Endothelial cell (in vitro differentiated cells): ENCODE measurements around the gene COX10. TPM values are rescaled to one million over a fixed set of nuclear protein-coding genes. Genes with fewer than 3 reads are reported as not detected.

Experiments used
- DNase-seq: peaks from one replicate; pipeline ENCODE4 v3.0.0; 2021; ENCODE audit warnings: low spot score
- H3K27ac Mint-ChIP-seq: one replicate; pipeline ENCODE4 v1.8.0; 2021; ENCODE audit warnings: mixed read lengths, inconsistent platforms; ENCODE audit not compliant: unreplicated experiment
- H3K27me3 Mint-ChIP-seq: one replicate; pipeline ENCODE4 v1.8.0; 2021; ENCODE audit warnings: mild to moderate bottlenecking, moderate library complexity, mixed read lengths, inconsistent platforms; ENCODE audit not compliant: unreplicated experiment
- H3K36me3 Mint-ChIP-seq: one replicate; pipeline ENCODE4 v1.8.0; 2021; ENCODE audit warnings: mild to moderate bottlenecking, low read depth, mixed read lengths, inconsistent platforms; ENCODE audit not compliant: unreplicated experiment
- H3K4me1 Mint-ChIP-seq: one replicate; pipeline ENCODE4 v1.8.0; 2021; ENCODE audit warnings: mild to moderate bottlenecking, mixed read lengths, inconsistent platforms; ENCODE audit not compliant: unreplicated experiment
- H3K4me3 Mint-ChIP-seq: one replicate; pipeline ENCODE4 v1.8.0; 2021; ENCODE audit warnings: mild to moderate bottlenecking, mixed read lengths, inconsistent platforms; ENCODE audit not compliant: unreplicated experiment
- H3K9me3 Mint-ChIP-seq: one replicate; pipeline ENCODE4 v1.8.0; 2021; ENCODE audit warnings: mixed read lengths, inconsistent platforms; ENCODE audit not compliant: unreplicated experiment
- total RNA-seq: library from RNA; stranded (reverse); fragmentation: NEBNext Ultra II Directional; extraction: Animal tissue kit (Norgen Biotek cat#: 25700); gene quantifications from one replicate; pipeline ENCODE4 v1.2.1, GENCODE V29; 2021; ENCODE audit not compliant: unreplicated experiment
- TF ChIP-seq, protein P1 (sequence below): fragments of 200-600 bp; sonication (generic); IDR thresholded peaks from one replicate; pipeline ENCODE4 v1.5.0; 2021; ENCODE audit warnings: antibody characterized with exemption; ENCODE audit not compliant: unreplicated experiment

Gene COX10
- total RNA-seq, 1 donor from 2014 or later: 12.5 TPM

DNA sequence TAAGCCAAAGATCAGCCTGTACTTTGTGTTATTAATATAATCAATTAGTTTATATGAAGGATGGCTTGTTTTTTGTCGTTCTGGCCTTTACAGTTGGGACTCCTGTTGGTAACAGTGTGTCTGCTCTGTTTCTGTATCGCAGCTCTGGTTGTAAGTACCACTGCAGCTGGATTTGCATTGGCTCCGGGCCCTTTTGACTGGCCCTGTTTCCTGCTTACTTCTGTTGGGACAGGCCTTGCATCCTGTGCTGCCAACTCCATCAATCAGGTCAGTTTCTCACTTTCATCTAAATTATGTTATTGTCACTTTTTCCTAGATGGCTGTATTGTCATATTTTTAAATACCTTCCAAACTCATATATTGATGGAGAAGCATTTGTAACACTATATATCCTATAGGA is 32.7 kb downstream of the COX10 start:
- Mint-ChIP-seq H3K27ac (no peak overlapping the region), H3K36me3 (no peaks in the 10 kb centered on the region)
- TF ChIP-seq, protein P1, sequence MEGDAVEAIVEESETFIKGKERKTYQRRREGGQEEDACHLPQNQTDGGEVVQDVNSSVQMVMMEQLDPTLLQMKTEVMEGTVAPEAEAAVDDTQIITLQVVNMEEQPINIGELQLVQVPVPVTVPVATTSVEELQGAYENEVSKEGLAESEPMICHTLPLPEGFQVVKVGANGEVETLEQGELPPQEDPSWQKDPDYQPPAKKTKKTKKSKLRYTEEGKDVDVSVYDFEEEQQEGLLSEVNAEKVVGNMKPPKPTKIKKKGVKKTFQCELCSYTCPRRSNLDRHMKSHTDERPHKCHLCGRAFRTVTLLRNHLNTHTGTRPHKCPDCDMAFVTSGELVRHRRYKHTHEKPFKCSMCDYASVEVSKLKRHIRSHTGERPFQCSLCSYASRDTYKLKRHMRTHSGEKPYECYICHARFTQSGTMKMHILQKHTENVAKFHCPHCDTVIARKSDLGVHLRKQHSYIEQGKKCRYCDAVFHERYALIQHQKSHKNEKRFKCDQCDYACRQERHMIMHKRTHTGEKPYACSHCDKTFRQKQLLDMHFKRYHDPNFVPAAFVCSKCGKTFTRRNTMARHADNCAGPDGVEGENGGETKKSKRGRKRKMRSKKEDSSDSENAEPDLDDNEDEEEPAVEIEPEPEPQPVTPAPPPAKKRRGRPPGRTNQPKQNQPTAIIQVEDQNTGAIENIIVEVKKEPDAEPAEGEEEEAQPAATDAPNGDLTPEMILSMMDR: no peak

DNA sequence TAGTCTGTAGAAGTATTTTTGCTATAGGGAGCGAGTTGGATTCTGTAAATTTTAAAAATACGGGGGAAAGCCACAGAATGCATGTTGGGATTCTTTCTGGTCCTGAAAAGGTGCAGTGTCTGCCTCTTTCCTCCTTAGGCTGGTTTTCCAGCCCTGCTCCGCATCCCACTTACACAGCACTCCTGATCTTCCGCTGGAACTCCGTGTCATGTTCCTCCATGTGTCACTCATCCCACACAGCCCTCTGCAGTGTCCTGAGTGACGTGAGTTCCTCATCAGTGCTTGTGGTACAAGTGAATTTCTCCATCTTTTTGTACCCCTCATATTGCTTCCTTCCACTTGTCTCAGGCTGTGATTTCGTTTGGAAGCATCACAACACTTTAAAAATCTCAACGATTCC is 34.5 kb downstream of the COX10 start:
- DNase-seq: no peak
- Mint-ChIP-seq H3K27me3 (no peaks in the 10 kb centered on the region), H3K4me1 (no peaks in the 10 kb centered on the region), H3K9me3 (no peaks in the 10 kb centered on the region), H3K36me3 (no peaks in the 10 kb centered on the region), H3K4me3 (no peak overlapping the region), H3K27ac (no peak overlapping the region)
- TF ChIP-seq, protein P1: no peak

More for the DNA sequence above, 32.7 kb downstream of the COX10 start:
- no peak overlapping the region for H3K4me3 Mint-ChIP-seq
- DNase-seq: no peak
- no peaks in the 10 kb centered on the region for H3K4me1 Mint-ChIP-seq
- no peaks in the 10 kb centered on the region for H3K27me3 Mint-ChIP-seq
- H3K9me3 Mint-ChIP-seq: no peaks in the 10 kb centered on the region

DNA sequence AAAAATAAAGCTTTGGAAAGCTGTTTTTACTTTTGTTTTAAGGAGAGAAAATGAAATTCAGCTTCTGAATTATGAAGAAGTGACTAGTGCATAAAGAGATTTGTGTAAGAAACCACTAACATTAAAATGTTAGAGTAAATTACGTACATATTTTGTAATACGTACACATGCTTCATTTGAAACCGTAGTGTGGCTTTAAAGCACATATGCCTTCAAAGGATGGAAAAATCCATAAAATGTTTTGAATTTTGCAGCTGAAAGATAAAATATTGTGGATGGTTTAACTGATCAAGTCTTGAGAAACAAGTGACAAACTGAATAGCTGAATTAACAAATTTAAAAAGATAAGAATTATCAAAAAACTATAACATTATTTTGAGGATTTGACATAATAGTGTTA is 35.4 kb downstream of the COX10 start:
- H3K9me3 Mint-ChIP-seq: no peaks in the 10 kb centered on the region
- H3K36me3 Mint-ChIP-seq: no peaks in the 10 kb centered on the region
- DNase-seq: no peak
- no peak overlapping the region for H3K27ac Mint-ChIP-seq
- TF ChIP-seq, protein P1: no peak
- H3K4me3 Mint-ChIP-seq: no peak overlapping the region
- no peaks in the 10 kb centered on the region for H3K4me1 Mint-ChIP-seq
- no peaks in the 10 kb centered on the region for H3K27me3 Mint-ChIP-seq

DNA sequence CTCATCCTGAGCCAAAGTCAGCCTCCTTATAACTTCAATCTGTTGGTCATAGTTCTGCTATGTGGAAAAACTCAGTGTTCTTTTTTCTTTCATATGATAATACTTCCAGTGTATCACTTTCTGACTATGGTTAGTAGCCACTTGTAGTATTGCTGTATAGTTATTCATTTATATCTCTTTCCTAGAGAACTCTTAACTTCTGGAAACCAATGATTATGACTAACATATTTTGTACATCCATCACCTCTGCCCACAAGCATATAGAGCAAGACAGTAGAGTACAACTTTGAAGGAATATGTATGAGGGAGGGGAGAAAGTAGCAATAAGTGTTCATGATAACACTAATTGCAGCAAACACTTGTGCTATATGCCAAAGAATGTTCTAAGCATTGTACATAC is 38.6 kb downstream of the COX10 start:
- no peaks in the 10 kb centered on the region for H3K27me3 Mint-ChIP-seq
- H3K4me1 Mint-ChIP-seq: no peaks in the 10 kb centered on the region
- no peaks in the 10 kb centered on the region for H3K9me3 Mint-ChIP-seq
- H3K36me3 Mint-ChIP-seq: no peaks in the 10 kb centered on the region
- H3K27ac Mint-ChIP-seq: no peak overlapping the region
- DNase-seq: no peak
- TF ChIP-seq, protein P1: no peak
- no peak overlapping the region for H3K4me3 Mint-ChIP-seq

DNA sequence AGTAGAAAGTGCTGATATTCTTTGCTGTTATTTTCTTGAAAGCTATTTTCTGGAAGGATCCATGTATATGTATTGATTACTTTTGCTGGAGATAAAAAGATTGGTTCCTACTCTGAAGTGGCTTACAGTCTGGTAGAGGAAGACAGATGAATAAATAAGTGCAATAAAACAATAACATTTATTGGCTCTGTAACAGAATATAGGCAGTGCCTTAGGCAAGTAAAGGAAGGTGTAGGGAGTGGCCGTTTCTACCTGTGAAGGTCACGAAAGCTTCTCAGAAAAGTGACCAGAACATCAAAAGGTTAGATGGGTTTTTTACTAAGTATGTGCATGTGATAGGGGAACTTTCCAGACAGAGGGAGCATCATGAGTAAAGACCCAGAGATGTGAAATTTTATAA is 43.1 kb downstream of the COX10 start:
- Mint-ChIP-seq H3K27ac (no peak overlapping the region), H3K36me3 (no peaks in the 10 kb centered on the region), H3K4me3 (no peak overlapping the region), H3K27me3 (no peaks in the 10 kb centered on the region), H3K4me1 (no peaks in the 10 kb centered on the region), H3K9me3 (no peaks in the 10 kb centered on the region)
- TF ChIP-seq, protein P1: no peak
- DNase-seq: no peak
